WTC11 (cell line): Measurements from ENCODE around the gene MBD2. TPM values are rescaled to one million over a fixed set of nuclear protein-coding genes. Genes with fewer than 3 reads are reported as not detected.

Source experiments
- ATAC-seq: fragments of 200-7000 bp; cut with Tn5 transposase; 2 replicates; pipeline ENCODE4 v1.10.0; 2021; ENCODE audit warnings: mild to moderate bottlenecking, moderate library complexity
- CTCF ChIA-PET: fragments of 300-600 bp; sonication (Branson Sonifier 250); formaldehyde crosslinking; loops from one replicate; lab custom pipeline; 2021; ENCODE audit warnings: antibody characterized with exemption; lab: Charles Lee
- POLR2A ChIA-PET: fragments of 350-600 bp; sonication (Branson Sonifier 250); formaldehyde crosslinking; loops from one replicate; lab custom pipeline; 2021; ENCODE audit warnings: antibody characterized with exemption; lab: Charles Lee
- DNase-seq: peaks from one replicate; pipeline ENCODE4 v3.0.0; 2021; ENCODE audit warnings: low spot score
- H3K27ac Mint-ChIP-seq: 2 replicates; pipeline ENCODE4 v1.8.0; 2021; ENCODE audit warnings: mixed read lengths
- H3K27me3 Mint-ChIP-seq: 2 replicates; pipeline ENCODE4 v1.8.0; 2021; ENCODE audit warnings: low read depth, mild to moderate bottlenecking, moderate library complexity, mixed read lengths
- H3K36me3 Mint-ChIP-seq: 2 replicates; pipeline ENCODE4 v1.8.0; 2021; ENCODE audit warnings: mixed read lengths
- H3K4me1 Mint-ChIP-seq: 2 replicates; pipeline ENCODE4 v1.8.0; 2022; ENCODE audit warnings: mixed read lengths
- H3K4me3 Mint-ChIP-seq: 2 replicates; pipeline ENCODE4 v1.8.0; 2021; ENCODE audit warnings: mild to moderate bottlenecking, moderate library complexity, mixed read lengths
- H3K9me3 Mint-ChIP-seq: 2 replicates; pipeline ENCODE4 v1.8.0; 2021; ENCODE audit warnings: mixed read lengths
- ATF6 ChIP-seq: sonication (generic); formaldehyde crosslinking; IDR thresholded peaks from 2 replicates; pipeline ENCODE4 v1.8.1; 2023; ENCODE audit warnings: mild to moderate bottlenecking, missing genetic modification reagents
- CTCF ChIP-seq: fragments of 200-600 bp; IDR thresholded peaks from 2 replicates; pipeline ENCODE4 v1.8.0; 2022; ENCODE audit warnings: antibody characterized with exemption
- E2F5 ChIP-seq: sonication (generic); formaldehyde crosslinking; IDR thresholded peaks from 2 replicates; pipeline ENCODE4 v1.8.1; 2022; ENCODE audit warnings: mild to moderate bottlenecking, moderate library complexity, missing genetic modification reagents
- FOXJ3 ChIP-seq: sonication (generic); formaldehyde crosslinking; IDR thresholded peaks from 2 replicates; pipeline ENCODE4 v1.9.0; 2021; ENCODE audit warnings: missing genetic modification reagents, mild to moderate bottlenecking, borderline replicate concordance
- GRHL2 ChIP-seq: fragments of 250-450 bp; sonication (Bioruptor Pico); IDR thresholded peaks from 2 replicates; pipeline ENCODE4 v1.8.0; 2022; ENCODE audit warnings: mild to moderate bottlenecking, moderate library complexity; ENCODE audit not compliant: insufficient replicate concordance, severe bottlenecking
- MXD4 ChIP-seq: fragments of 250-450 bp; sonication (Bioruptor Pico); IDR thresholded peaks from 2 replicates; pipeline ENCODE4 v1.8.0; 2021; ENCODE audit warnings: mild to moderate bottlenecking, moderate library complexity, borderline replicate concordance
- NR2C2 ChIP-seq: sonication (generic); formaldehyde crosslinking; IDR thresholded peaks from 2 replicates; pipeline ENCODE4 v1.8.0; 2022; ENCODE audit warnings: mild to moderate bottlenecking, missing genetic modification reagents
- TEAD1 ChIP-seq: sonication (generic); formaldehyde crosslinking; IDR thresholded peaks from 2 replicates; pipeline ENCODE4 v1.8.0; 2022; ENCODE audit warnings: mild to moderate bottlenecking, missing genetic modification reagents
- TEAD4 ChIP-seq: sonication (generic); formaldehyde crosslinking; IDR thresholded peaks from 2 replicates; pipeline ENCODE4 v1.8.0; 2022; ENCODE audit warnings: mild to moderate bottlenecking, missing genetic modification reagents
- ZNF138 ChIP-seq: sonication (generic); formaldehyde crosslinking; conservative IDR thresholded peaks from 2 replicates; pipeline ENCODE4 v1.8.1; 2022; ENCODE audit warnings: mild to moderate bottlenecking, moderate library complexity, missing genetic modification reagents
- ZNF219 ChIP-seq: sonication (generic); formaldehyde crosslinking; IDR thresholded peaks from 2 replicates; pipeline ENCODE4 v1.8.0; 2023; ENCODE audit warnings: missing genetic modification reagents, mild to moderate bottlenecking, borderline replicate concordance
- ZNF317 ChIP-seq: sonication (generic); formaldehyde crosslinking; IDR thresholded peaks from 2 replicates; pipeline ENCODE4 v1.8.1; 2023; ENCODE audit warnings: low read depth, mild to moderate bottlenecking, moderate library complexity, missing genetic modification reagents, borderline replicate concordance
- ZNF416 ChIP-seq: fragments of 250-450 bp; sonication (Bioruptor Pico); IDR thresholded peaks from 2 replicates; pipeline ENCODE4 v1.9.0; 2021; ENCODE audit warnings: mild to moderate bottlenecking, inconsistent platforms
- total RNA-seq: library from RNA; stranded (reverse); gene quantifications from 3 replicates; pipeline ENCODE4 v1.2.3, GENCODE V29; 2021
- TF ChIP-seq, protein P1 (sequence below): sonication (generic); formaldehyde crosslinking; IDR thresholded peaks from 2 replicates; pipeline ENCODE4 v1.8.1; 2022; ENCODE audit warnings: low read depth, mild to moderate bottlenecking, moderate library complexity, missing genetic modification reagents, borderline replicate concordance
- TF ChIP-seq, protein P2 (sequence below): sonication (generic); formaldehyde crosslinking; IDR thresholded peaks from 2 replicates; pipeline ENCODE4 v1.8.0; 2022; ENCODE audit warnings: mild to moderate bottlenecking, missing genetic modification reagents
- TF ChIP-seq, protein P3 (sequence below): sonication (generic); formaldehyde crosslinking; IDR thresholded peaks from 2 replicates; pipeline ENCODE4 v1.8.0; 2022; ENCODE audit warnings: mild to moderate bottlenecking, missing genetic modification reagents

MBD2 gene
- total RNA-seq, 1 experiment from 2014 or later = 42.7 TPM

DNA sequence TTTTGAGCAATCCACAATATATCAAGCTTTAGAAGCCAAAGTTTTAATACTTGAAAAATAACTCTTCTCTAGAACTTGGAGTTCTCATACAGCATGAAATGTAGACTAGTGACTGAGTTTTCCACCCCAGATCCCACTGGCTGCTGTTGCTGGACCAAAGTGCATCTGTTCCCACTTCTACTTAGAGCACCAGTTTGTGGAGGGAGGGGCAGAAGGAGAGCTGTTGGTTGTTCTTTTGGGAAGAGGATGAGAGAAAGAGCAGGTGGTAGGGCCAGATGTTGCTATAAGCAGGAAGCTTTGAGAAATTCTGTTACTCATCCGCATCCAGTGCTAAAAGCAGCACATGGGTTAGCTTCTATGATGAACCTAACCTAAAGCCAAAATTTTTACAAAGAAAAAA lies 59.0 kb downstream of the MBD2 start:
- no peak overlapping the region for H3K27ac Mint-ChIP-seq
- DNase-seq (no peak), ATAC-seq (no peak)
- no peaks in the 10 kb centered on the region for H3K27me3 Mint-ChIP-seq
- H3K36me3 Mint-ChIP-seq = no peaks in the 10 kb centered on the region
- H3K4me3 Mint-ChIP-seq = no peak overlapping the region
- no peaks in the 10 kb centered on the region for H3K4me1 Mint-ChIP-seq
- CTCF ChIA-PET = no interaction called here
- POLR2A ChIA-PET = no interaction called here
- H3K9me3 Mint-ChIP-seq = no peaks in the 10 kb centered on the region
- TF ChIP-seq ZNF219 (no peak), CTCF (no peak), E2F5 (CRISPR knock-in tag) (no peak), NR2C2 (CRISPR knock-in tag) (no peak), ZNF317 (CRISPR knock-in tag) (no peak), ZNF416 (no peak), MXD4 (CRISPR knock-in tag) (no peak), ATF6 (CRISPR knock-in tag) (no peak), GRHL2 (CRISPR knock-in tag) (no peak), FOXJ3 (CRISPR knock-in tag) (no peak)
- TF ChIP-seq, protein P1, sequence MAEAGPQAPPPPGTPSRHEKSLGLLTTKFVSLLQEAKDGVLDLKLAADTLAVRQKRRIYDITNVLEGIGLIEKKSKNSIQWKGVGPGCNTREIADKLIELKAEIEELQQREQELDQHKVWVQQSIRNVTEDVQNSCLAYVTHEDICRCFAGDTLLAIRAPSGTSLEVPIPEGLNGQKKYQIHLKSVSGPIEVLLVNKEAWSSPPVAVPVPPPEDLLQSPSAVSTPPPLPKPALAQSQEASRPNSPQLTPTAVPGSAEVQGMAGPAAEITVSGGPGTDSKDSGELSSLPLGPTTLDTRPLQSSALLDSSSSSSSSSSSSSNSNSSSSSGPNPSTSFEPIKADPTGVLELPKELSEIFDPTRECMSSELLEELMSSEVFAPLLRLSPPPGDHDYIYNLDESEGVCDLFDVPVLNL (CRISPR knock-in tag) = no peak
- TF ChIP-seq, all 79 proteins: peak for 0

DNA sequence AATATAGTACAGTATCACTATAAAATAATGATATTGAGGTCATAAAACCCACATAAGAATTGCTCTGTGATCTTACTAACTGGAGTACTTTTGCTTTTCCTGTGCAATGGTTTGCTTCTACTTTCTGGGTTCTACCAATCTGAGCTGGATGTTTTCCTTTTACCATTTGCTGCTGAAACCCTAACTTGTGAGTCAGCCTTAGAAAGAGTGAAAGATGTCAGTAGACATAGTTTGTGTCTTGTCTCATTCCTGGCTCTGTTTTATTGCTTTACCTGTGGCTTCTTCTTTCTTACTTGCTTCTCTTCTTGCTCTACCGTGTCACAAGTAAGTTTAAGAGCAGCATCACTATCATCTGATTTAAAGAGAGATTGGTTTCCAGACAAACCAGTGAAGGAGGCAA lies 61.0 kb downstream of the MBD2 start:
- TF ChIP-seq, protein P2, sequence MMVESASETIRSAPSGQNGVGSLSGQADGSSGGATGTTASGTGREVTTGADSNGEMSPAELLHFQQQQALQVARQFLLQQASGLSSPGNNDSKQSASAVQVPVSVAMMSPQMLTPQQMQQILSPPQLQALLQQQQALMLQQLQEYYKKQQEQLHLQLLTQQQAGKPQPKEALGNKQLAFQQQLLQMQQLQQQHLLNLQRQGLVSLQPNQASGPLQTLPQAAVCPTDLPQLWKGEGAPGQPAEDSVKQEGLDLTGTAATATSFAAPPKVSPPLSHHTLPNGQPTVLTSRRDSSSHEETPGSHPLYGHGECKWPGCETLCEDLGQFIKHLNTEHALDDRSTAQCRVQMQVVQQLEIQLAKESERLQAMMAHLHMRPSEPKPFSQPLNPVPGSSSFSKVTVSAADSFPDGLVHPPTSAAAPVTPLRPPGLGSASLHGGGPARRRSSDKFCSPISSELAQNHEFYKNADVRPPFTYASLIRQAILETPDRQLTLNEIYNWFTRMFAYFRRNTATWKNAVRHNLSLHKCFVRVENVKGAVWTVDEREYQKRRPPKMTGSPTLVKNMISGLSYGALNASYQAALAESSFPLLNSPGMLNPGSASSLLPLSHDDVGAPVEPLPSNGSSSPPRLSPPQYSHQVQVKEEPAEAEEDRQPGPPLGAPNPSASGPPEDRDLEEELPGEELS (CRISPR knock-in tag) = no peak

GRCh38 chr18:54162431-54162830 lies 62.0 kb downstream of the MBD2 start:
- no peak for ATAC-seq

More for the DNA sequence above, 61.0 kb downstream of the MBD2 start:
- H3K4me3 Mint-ChIP-seq = no peak overlapping the region
- no peaks in the 10 kb centered on the region for H3K36me3 Mint-ChIP-seq
- no peaks in the 10 kb centered on the region for H3K9me3 Mint-ChIP-seq
- no peaks in the 10 kb centered on the region for H3K27me3 Mint-ChIP-seq
- ChIA-PET CTCF (no interaction called here), POLR2A (no interaction called here)
- no peak for ATAC-seq
- no peak for DNase-seq
- H3K27ac Mint-ChIP-seq = no peak overlapping the region
- H3K4me1 Mint-ChIP-seq = no peaks in the 10 kb centered on the region

More at GRCh38 chr18:54162431-54162830, 62.0 kb downstream of the MBD2 start:
- POLR2A ChIA-PET = no interaction called here
- H3K9me3 Mint-ChIP-seq = no peaks in the 10 kb centered on the region
- DNase-seq = no peak
- CTCF ChIA-PET = no interaction called here
- H3K27ac Mint-ChIP-seq = no peak overlapping the region
- TF ChIP-seq TEAD1 = no peak
- TF ChIP-seq, protein P3, sequence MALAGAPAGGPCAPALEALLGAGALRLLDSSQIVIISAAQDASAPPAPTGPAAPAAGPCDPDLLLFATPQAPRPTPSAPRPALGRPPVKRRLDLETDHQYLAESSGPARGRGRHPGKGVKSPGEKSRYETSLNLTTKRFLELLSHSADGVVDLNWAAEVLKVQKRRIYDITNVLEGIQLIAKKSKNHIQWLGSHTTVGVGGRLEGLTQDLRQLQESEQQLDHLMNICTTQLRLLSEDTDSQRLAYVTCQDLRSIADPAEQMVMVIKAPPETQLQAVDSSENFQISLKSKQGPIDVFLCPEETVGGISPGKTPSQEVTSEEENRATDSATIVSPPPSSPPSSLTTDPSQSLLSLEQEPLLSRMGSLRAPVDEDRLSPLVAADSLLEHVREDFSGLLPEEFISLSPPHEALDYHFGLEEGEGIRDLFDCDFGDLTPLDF (CRISPR knock-in tag) = no peak
- no peak for TF ChIP-seq TEAD4 (CRISPR knock-in tag)
- no peak for TF ChIP-seq ZNF138 (CRISPR knock-in tag)
- no peaks in the 10 kb centered on the region for H3K4me1 Mint-ChIP-seq
- no peaks in the 10 kb centered on the region for H3K27me3 Mint-ChIP-seq
- H3K36me3 Mint-ChIP-seq = no peaks in the 10 kb centered on the region
- H3K4me3 Mint-ChIP-seq = no peak overlapping the region
